ENCODE results near the gene SCN8A.
"Not testable (repeated sequence)": the region's sequence is repeated elsewhere in the genome, so short reads cannot be mapped to it uniquely, and the experiment has no call there.

SCN8A gene

GRCh38 chr12:51771008-51771407 lies 180.0 kb downstream of the SCN8A start:
- DNase-seq (ENCODE audit: low spot score), result no peak

- no peak for DNase-seq (ENCODE audit: low spot score)
These were observed 182.3 kb downstream of the SCN8A start for GRCh38 chr12:51773145-51773869.

- DNase-seq (ENCODE audit: low spot score), result no peak
These were observed 183.9 kb downstream of the SCN8A start for GRCh38 chr12:51774933-51775332.

- DNase-seq (ENCODE audit: low spot score), result no peak
These were observed 186.4 kb downstream of the SCN8A start for GRCh38 chr12:51777457-51777856.

- DNase-seq (ENCODE audit: low spot score), result no peak
These were observed 186.9 kb downstream of the SCN8A start for GRCh38 chr12:51777973-51778372.

DNA sequence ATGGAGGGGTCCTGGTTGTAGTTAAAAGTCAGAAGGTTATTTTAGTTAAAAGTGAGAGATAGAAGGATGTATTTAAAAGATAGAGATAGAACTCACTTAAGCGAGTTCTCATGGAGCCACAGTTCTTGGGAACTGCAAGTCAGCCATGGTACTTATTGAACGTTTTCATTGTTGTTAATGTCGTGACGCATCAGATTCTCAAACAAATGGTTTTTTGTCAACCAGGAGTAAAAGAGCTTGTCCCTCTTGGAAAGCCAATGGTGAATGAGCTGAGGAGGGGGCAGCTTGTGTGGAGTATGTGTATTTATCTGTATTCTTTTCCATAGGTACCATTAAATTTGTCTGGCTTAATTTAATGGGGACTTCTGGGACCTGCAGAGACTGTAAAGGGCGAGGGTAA lies 188.8 kb downstream of the SCN8A start:
- DNase-seq (ENCODE audit: low spot score), result no peak

DNA sequence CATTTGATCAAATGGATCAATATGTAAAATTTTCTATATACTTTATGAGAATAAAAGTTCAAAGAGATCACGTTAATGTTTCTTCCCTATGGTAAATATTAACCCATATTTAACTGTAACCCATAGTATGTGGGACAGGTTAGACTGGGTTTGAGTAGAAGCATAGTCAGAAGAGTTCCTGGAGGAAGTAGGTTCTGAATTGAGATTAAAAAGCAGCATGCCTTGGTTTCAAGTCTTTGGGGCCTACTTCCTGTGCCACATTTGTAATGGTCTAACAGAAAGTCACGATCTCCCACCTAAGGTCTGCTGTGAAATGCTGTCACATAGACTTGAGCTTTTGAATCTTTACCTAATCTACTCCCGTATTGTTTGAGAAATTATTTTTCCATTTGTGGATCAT lies 193.7 kb downstream of the SCN8A start:
- no peak for DNase-seq (ENCODE audit: low spot score)

- DNase-seq (ENCODE audit: low spot score), result no peak
These were observed 194.9 kb downstream of the SCN8A start for GRCh38 chr12:51785906-51786305.

GRCh38 chr12:51788876-51789275 lies 197.8 kb downstream of the SCN8A start:
- no peak for DNase-seq (ENCODE audit: low spot score)

DNA sequence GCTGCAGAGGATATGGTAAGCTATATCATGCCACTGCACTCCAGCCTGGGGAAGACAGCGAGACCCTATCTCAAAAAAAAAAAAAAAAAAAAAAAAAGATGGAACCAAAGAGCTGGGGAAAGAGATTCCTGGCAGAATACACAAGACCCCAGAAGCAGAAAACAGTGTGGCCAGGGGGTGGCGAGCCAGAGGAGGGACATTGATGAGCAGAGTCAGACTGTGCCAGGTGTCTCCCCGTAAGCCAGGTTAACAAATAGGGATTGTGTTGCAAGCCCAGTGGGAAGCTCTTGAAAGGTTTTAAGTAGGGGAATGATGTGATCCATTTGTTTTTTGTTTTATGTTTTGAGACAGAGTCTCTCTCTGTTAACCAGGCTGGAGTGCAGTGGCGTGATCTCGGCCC lies 201.4 kb downstream of the SCN8A start:
- DNase-seq (ENCODE audit: low spot score), result no peak

- DNase-seq (ENCODE audit: low spot score), result no peak
These were observed 202.2 kb downstream of the SCN8A start for GRCh38 chr12:51793201-51793600.

DNA sequence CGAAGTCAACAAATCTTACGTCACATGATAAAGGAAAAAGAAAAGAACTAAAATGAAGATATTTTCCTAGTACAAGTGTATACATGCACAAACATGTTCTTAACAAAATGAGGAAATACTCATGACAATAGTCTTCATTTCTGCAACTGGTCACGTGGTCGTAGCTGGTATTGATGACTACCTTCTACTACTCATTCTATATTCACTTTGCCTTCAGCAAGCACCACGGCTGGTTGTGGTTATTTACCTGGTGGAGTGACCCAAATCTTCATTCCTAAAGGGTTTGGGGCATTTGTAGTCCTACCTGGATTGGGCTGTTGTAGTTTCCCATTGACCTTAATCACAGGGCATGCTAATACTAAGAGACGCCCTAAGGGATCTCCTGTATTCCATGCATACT lies 206.3 kb downstream of the SCN8A start:
- DNase-seq (ENCODE audit: low spot score), result no peak

DNA sequence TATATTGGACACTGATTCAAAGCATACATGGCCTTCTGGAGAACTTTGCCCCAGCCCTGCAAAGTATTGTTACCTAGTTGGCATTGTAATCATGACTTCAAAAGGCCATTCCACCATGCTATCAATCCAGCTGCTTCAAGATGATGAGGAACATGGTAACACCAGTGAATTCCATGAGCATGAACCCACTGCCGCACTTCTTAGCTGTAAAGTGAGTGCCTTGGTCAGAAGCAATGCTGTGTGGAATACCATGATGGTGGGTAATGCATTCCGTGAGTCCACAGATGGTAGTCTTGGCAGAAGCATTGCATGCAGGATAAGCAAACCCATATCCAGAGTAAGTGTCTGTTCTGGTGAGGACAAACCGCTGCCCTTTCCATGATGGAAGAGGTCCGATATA lies 207.0 kb downstream of the SCN8A start:
- DNase-seq (ENCODE audit: low spot score), result not testable (repeated sequence)

DNA sequence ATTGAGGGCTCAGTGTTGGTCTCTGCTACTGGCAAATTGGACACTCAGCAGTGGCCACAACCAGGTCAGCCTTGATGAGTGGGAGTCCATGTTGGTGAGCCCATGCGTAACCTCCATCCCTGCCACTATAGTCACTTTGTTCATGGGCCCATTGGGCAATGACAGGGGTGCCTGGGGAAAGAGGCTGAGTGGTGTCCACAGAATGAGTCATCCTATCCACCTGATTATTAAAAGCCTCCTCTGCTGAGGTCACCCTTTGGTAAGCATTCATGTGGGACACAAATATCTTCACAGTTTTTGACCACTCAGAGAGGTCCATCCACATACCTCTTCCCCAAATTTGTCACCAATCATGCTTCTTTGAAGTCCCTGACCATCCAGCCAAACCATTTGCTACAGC lies 207.5 kb downstream of the SCN8A start:
- no peak for DNase-seq (ENCODE audit: low spot score)

DNA sequence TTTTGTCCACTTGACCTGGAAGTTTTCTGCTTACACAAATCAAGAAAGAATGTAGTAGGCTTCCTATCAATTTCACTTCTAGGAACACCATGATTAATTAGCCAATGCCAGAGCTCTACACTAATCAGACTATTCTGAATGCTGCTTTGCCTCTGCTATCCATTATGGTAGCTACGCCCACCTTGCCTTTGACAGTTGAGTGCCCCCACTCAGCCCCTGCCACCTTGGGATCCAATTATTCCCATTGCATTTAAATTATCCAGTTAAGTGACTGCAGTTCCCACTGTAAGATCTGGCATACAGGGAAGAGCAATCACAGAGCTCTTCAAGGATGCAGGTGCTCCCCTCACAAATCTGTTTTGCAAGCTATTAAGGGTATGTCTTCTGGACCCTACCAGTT lies 210.0 kb downstream of the SCN8A start:
- DNase-seq (ENCODE audit: low spot score), result no peak

- DNase-seq (ENCODE audit: low spot score), result no peak
These were observed 215.9 kb downstream of the SCN8A start for GRCh38 chr12:51806896-51807295.

DNA sequence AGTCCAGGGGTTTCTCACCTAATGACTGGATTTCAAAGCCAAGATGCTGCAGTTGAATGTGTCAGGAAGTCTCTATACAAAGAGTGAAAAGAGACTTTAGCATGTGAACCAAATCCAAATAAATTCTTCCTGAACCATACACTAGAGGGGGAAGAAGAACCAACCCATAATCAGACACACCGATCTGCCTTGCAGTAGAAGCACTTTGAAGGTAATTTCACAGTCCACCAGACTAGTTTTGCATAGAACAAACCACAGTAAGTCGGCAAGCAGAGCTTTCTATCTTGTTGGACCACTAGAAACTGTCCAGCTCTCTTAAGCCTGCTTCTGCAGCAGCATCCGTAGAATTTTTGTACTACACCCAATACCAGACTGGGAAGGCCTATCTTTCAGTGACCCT lies 218.2 kb downstream of the SCN8A start:
- DNase-seq (ENCODE audit: low spot score), result no peak

GRCh38 chr12:51811203-51812202 lies 220.5 kb downstream of the SCN8A start:
- DNase-seq (ENCODE audit: low spot score), result no peak

DNA sequence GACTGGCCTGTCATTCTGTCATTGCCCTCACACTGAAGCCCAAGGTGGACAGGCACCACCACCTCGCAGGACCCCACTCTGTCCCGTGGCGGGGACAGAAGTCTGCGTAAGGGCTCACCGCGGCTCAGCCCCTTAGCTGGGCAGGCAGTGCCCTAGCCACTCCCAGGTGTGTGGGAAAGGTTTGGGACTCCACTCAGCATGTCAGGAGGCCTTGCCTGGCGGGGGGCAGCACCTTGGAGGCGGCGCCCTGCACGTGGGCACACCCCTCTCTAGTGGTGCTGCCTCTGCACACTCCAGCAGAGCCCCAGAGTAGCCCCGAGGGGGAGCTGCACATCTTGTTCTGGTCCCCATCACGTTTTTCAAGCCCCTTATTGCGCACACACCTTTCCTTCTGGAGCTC lies 221.8 kb downstream of the SCN8A start:
- no peak for DNase-seq (ENCODE audit: low spot score)

DNA sequence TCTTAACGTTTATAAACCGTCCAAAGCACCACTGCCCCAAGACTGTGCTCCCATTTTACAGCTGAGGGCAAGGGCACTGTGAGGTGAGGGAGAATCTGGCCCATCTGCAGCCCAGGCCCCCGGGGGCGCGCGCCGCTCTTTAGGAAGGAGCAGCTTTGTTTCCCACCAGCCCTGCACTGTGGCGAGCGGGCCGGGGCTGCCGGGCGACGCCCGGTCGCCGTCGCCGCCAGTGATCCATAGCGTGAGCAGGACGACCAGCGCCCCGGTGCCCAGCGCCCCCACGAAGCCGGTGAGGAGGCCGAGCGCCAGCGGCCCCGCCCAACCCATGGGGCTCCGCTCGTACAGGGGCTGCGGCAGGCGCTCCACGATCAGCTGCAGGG lies 222.9 kb downstream of the SCN8A start:
- no peak for DNase-seq (ENCODE audit: low spot score)

- DNase-seq (ENCODE audit: low spot score), result peak; percentile 67
These were observed 223.5 kb downstream of the SCN8A start for GRCh38 chr12:51814311-51815088.

- DNase-seq (ENCODE audit: low spot score), result no peak
These were observed 224.5 kb downstream of the SCN8A start for GRCh38 chr12:51815571-51815970.

Data from CD4-positive, alpha-beta T cell treated with Interleukin-15 for 4 hours (primary cell).